Smooth muscle cell (in vitro differentiated cells): ENCODE results near the gene SETD3. TPM values are rescaled to one million over a fixed set of nuclear protein-coding genes. Genes with fewer than 3 reads are reported as not detected.
"Not testable (repeated sequence)": the region's sequence is repeated elsewhere in the genome, so short reads cannot be mapped to it uniquely, and the experiment has no call there.

Experiments used
- DNase-seq: peaks from one replicate; lab custom pipeline; 2025; ENCODE audit not compliant: unreplicated experiment; lab: John Stamatoyannopoulos, UW
- H2AFZ ChIP-seq: fragments of 200-600 bp; sonication (generic); 2 replicates; pipeline ENCODE4 v1.6.0; 2016; ENCODE audit warnings: antibody characterized with exemption, low read depth, mild to moderate bottlenecking
- H3F3A ChIP-seq: fragments of 200-600 bp; sonication (generic); 2 replicates; pipeline ENCODE4 v1.6.0; 2017; ENCODE audit warnings: antibody characterized with exemption, low read depth
- H3K27ac ChIP-seq: fragments of 200-600 bp; sonication (generic); 2 replicates; pipeline ENCODE4 v1.5.1; 2016; ENCODE audit warnings: low read depth, mild to moderate bottlenecking
- H3K27me3 ChIP-seq: fragments of 200-600 bp; sonication (generic); 2 replicates; pipeline ENCODE4 v1.6.1; 2016; ENCODE audit warnings: low read depth, mild to moderate bottlenecking
- H3K36me3 ChIP-seq: fragments of 200-600 bp; sonication (generic); 2 replicates; pipeline ENCODE4 v1.5.1; 2016; ENCODE audit warnings: low read depth
- H3K4me1 ChIP-seq: fragments of 200-600 bp; sonication (generic); 2 replicates; pipeline ENCODE4 v1.5.1; 2016; ENCODE audit warnings: low read depth
- H3K4me2 ChIP-seq: fragments of 200-600 bp; sonication (generic); 2 replicates; pipeline ENCODE4 v1.6.0; 2016; ENCODE audit warnings: mild to moderate bottlenecking
- H3K4me3 ChIP-seq: fragments of 200-600 bp; sonication (generic); 2 replicates; pipeline ENCODE4 v1.5.1; 2016; ENCODE audit warnings: mild to moderate bottlenecking
- H3K79me2 ChIP-seq: fragments of 200-600 bp; sonication (generic); 2 replicates; pipeline ENCODE4 v1.6.0; 2016; ENCODE audit warnings: low read depth, mild to moderate bottlenecking
- H3K9ac ChIP-seq: fragments of 200-600 bp; sonication (generic); 2 replicates; pipeline ENCODE4 v1.6.0; 2016; ENCODE audit warnings: low read depth
- H3K9me3 ChIP-seq: fragments of 200-600 bp; sonication (generic); replicated peaks from 2 replicates; pipeline ENCODE4 v1.5.1; 2016; ENCODE audit warnings: low read depth
- H4K20me1 ChIP-seq: fragments of 200-600 bp; sonication (generic); 2 replicates; pipeline ENCODE4 v1.6.0; 2016; ENCODE audit warnings: low read depth
- WGBS: methylation state at CpG from one replicate; pipeline ENCODE4 v1.1.7; 2016; ENCODE audit warnings: low lambda C conversion rate; 5-methylcytosine and 5-hydroxymethylcytosine counted together
- polyA plus RNA-seq: library from polyadenylated mRNA; unstranded; fragments of >200 nt; fragmentation: Nextera tagmentation; extraction: Ambion mirVana; gene quantifications from 2 replicates; pipeline ENCODE4 v1.2.1, GENCODE V29; 2016
- small RNA-seq: library from RNA; depleted of rRNA; stranded (forward); fragments of <200 nt; gene quantifications from one replicate; pipeline ENCODE3, GENCODE V24; 2014
- total RNA-seq: library from RNA; depleted of rRNA; stranded (reverse); fragments of >200 nt; gene quantifications from 2 replicates; pipeline ENCODE4 v1.2.3, GENCODE V29; 2014
- TF ChIP-seq, protein P1 (sequence below): fragments of 200-600 bp; sonication (generic); IDR thresholded peaks from 2 replicates; pipeline ENCODE4 v1.5.1; 2017; ENCODE audit warnings: borderline replicate concordance, mild to moderate bottlenecking, antibody characterized with exemption; ENCODE audit not compliant: insufficient read depth, poor library complexity, severe bottlenecking

SETD3 gene
- total and polyA plus RNA-seq, 2 experiments from 2014 or later, result 49.2 to 74.9 TPM

DNA sequence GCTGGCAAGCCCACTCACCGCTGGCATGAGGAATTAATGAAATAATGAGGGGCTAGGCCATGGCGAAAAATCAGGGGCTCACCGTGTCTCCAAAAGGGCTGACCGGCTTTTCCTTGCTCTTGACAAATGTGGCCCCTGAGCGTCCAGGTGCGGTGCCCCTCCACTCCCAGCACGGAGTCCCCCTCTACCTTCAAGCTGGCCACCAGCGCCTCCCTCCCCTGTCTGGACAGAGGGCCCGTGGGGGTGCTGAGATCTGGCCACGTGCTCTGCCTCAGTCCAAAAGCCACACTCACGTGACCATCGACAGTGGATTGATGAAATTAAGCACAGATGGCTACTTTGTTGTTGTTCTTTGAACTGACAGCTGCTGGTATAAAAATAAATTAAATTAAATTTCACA, 129.9 kb downstream of the SETD3 start:
- H3K4me3 ChIP-seq, result no peak overlapping the region
- H2AFZ ChIP-seq, result no peak overlapping the region
- H3K27me3 ChIP-seq, result no peaks in the 10 kb centered on the region
- no peaks in the 10 kb centered on the region for H3K4me1 ChIP-seq
- no peak overlapping the region for H3K4me2 ChIP-seq
- no peaks in the 10 kb centered on the region for H3K79me2 ChIP-seq
- H4K20me1 ChIP-seq, result no peaks in the 10 kb centered on the region
- TF ChIP-seq, protein P1, sequence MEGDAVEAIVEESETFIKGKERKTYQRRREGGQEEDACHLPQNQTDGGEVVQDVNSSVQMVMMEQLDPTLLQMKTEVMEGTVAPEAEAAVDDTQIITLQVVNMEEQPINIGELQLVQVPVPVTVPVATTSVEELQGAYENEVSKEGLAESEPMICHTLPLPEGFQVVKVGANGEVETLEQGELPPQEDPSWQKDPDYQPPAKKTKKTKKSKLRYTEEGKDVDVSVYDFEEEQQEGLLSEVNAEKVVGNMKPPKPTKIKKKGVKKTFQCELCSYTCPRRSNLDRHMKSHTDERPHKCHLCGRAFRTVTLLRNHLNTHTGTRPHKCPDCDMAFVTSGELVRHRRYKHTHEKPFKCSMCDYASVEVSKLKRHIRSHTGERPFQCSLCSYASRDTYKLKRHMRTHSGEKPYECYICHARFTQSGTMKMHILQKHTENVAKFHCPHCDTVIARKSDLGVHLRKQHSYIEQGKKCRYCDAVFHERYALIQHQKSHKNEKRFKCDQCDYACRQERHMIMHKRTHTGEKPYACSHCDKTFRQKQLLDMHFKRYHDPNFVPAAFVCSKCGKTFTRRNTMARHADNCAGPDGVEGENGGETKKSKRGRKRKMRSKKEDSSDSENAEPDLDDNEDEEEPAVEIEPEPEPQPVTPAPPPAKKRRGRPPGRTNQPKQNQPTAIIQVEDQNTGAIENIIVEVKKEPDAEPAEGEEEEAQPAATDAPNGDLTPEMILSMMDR, result no peak
- no peak overlapping the region for H3K9ac ChIP-seq
- DNase-seq, result no peak
- 92% methylated on average over 12 of the region's 12 CpGs for WGBS
- no peaks in the 10 kb centered on the region for H3F3A ChIP-seq
- H3K27ac ChIP-seq, result no peak overlapping the region
- H3K9me3 ChIP-seq, result no peaks in the 10 kb centered on the region
- H3K36me3 ChIP-seq, result no peaks in the 10 kb centered on the region

DNA sequence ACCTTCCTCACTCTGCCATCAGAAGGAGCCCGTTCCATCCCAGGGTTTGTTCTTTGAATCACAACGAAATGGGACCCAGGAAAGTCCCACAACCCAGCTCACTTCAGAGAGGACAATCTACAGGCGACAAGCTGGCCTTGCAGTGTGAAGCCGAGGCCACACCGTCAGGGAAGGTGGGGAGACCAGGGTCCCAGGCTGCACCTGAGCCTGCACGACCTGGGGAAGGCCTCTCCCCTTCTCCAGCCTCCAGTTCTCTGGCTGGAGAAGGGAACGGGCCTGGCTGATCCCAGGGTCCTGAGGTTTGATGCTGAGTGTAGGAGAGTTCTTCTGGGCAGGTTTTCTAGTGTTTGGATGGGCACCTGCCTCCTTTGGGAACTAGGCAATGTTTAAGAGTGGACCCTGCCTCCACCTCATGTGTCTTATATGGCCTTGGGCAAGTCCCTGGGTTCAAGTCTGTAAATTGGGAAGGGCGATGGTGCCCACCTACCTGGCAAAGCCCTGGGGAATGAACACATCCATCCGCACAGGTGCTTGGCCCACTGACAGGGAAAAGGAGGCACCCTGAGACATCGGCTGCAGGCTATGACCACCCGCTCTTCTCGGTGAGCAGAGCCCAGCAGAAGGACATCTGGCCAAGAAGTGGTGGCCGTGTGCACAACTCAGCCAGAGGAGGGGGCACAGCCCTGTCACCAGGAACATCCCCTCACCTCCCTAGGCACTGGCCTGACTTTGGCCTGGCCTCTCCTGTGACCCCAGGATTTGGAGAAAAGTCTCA, 130.8 kb downstream of the SETD3 start:
- 90% methylated on average over 13 of the region's 13 CpGs for WGBS

DNA sequence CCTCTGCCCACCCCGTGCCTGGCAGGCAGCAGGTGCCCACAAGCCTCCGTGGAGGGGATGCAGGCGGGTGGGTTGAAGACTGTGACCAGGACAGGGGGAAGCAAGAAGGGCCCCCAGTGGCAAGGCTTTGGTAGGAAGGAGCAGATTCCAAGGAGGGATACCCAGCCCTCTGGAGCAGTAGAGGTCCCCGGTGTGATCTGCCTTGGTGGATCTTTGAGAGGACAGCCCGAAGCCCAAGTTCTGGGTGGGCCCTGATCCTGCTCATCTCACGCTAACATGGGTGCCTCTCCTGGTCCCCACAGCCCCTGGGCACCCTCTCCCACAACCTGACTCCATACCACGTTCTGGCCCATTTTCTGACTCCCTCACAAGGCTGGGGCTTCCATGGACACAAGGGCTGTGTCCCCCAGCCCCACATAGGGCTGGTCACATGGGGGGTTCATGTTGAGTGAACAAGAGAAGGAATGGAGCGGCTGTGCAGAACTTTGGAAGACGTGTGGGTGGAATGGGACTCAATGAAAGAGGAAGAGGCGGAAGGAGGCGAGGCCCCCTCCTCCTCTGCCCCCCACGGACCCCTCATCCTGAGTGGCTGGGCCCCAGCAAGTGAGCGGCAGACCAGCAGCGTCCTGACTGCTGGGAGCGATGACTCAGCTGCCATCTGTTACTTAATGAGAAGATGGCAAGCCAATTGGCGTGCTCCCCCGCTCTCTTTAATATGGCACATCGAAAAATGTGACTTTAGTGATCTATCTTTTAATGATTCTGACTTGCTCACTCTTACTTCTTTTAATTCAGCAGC, 131.6 kb downstream of the SETD3 start:
- Histone ChIP-seq H3K9me3 (no peaks in the 10 kb centered on the region), H3K27ac (no peak overlapping the region), H3F3A (no peaks in the 10 kb centered on the region), H3K27me3 (no peaks in the 10 kb centered on the region), H3K4me2 (no peak overlapping the region), H2AFZ (no peak overlapping the region), H3K79me2 (no peaks in the 10 kb centered on the region), H3K4me3 (no peak overlapping the region), H3K4me1 (no peaks in the 10 kb centered on the region), H3K36me3 (no peaks in the 10 kb centered on the region), H3K9ac (no peak overlapping the region), H4K20me1 (no peaks in the 10 kb centered on the region)
- no peak for DNase-seq
- TF ChIP-seq, protein P1, result no peak
- WGBS, result 79% methylated on average over 18 of the region's 18 CpGs

More for the DNA sequence above, 130.8 kb downstream of the SETD3 start:
- Histone ChIP-seq H3K27me3 (no peaks in the 10 kb centered on the region), H3K4me3 (no peak overlapping the region), H3K9ac (no peak overlapping the region), H2AFZ (no peak overlapping the region), H3K79me2 (no peaks in the 10 kb centered on the region), H3K4me1 (no peaks in the 10 kb centered on the region), H3F3A (no peaks in the 10 kb centered on the region), H3K36me3 (no peaks in the 10 kb centered on the region), H3K4me2 (no peak overlapping the region), H3K9me3 (no peaks in the 10 kb centered on the region), H3K27ac (no peak overlapping the region), H4K20me1 (no peaks in the 10 kb centered on the region)
- DNase-seq, result no peak
- TF ChIP-seq, protein P1, result no peak

DNA sequence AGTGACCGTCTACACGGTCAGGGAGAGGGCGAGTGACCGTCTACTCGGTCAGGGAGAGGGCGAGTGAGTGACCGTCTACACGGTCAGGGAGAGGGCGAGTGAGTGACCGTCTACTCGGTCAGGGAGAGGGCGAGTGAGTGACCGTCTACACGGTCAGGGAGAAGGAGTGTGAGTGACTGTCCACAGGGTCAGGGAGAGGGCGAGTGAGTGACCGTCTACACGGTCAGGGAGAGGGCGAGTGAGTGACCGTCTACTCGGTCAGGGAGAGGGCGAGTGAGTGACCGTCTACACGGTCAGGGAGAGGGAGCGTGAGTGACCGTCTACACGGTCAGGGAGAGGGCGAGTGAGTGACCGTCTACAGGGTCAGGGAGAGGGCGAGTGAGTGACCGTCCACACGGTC, 132.4 kb downstream of the SETD3 start:
- H2AFZ ChIP-seq, H3K36me3 ChIP-seq, H3F3A ChIP-seq, H4K20me1 ChIP-seq, H3K79me2 ChIP-seq, H3K4me2 ChIP-seq, DNase-seq, H3K27me3 ChIP-seq, H3K4me3 ChIP-seq, H3K9ac ChIP-seq, H3K4me1 ChIP-seq, H3K27ac ChIP-seq, H3K9me3 ChIP-seq: not testable (repeated sequence)
- WGBS, result 99% methylated on average over 15 of the region's 31 CpGs

Small RNA genes within 50 kb of the gene (small RNA-seq; reads per million reads assigned to genes)
- gene RNU6-91P, result not detected

Other genes starting within 250 kb of the SETD3 start
- 3.0 and 3.6 TPM in 2 replicates for gene BCL11B, start 208.7 kb downstream of the SETD3 start, total RNA-seq
- 0.47 and 0.56 TPM in 2 replicates for gene BCL11B, start 208.7 kb downstream of the SETD3 start, polyA plus RNA-seq
- 32.9 and 45.0 TPM in 2 replicates for gene CCNK, start 550 bp upstream of the SETD3 start, total RNA-seq
- gene CCNK, start 550 bp upstream of the SETD3 start, polyA plus RNA-seq, result 14.6 and 22.7 TPM in 2 replicates
- 4.0 and 4.8 TPM in 2 replicates for gene CCDC85C, start 123.3 kb upstream of the SETD3 start, total RNA-seq
- 5.2 and 6.5 TPM in 2 replicates for gene CCDC85C, start 123.3 kb upstream of the SETD3 start, polyA plus RNA-seq
- gene HHIPL1, start 164.3 kb upstream of the SETD3 start, total RNA-seq, result 9.1 and 9.6 TPM in 2 replicates
- gene HHIPL1, start 164.3 kb upstream of the SETD3 start, polyA plus RNA-seq, result 11.2 and 11.9 TPM in 2 replicates
- 0.45 and 0.63 TPM in 2 replicates for gene CYP46A1, start 203.4 kb upstream of the SETD3 start, total RNA-seq
- gene CYP46A1, start 203.4 kb upstream of the SETD3 start, polyA plus RNA-seq, result 0.20 and 1.0 TPM in 2 replicates